Measurements from ENCODE around the gene TBC1D22A.

TBC1D22A gene

DNA sequence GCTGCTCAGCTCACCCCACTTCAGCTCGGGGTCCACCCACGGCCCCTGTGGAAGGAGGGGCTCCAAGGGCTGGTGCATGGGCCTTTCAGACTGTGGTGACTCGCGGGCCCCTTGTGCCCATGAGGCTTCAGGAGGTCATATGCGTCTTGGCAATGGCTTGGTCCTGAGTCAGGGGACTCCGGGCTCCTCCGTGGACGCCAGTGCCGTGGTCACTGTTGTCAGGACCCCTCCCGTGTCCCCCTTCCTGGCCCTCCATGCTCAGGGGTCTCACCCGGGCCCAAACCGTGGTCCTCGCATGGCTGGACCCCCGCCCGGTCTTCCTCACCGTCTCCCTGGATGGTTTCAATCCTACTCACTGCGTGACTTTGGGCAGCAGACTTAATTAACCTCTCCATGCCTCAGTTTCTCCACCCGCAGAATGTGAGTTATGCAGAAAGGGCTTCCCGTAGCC is 436.4 kb downstream of the TBC1D22A start:
- Histone ChIP-seq H3K27ac (no peak overlapping the region), H3K36me3 (no peaks in the 10 kb centered on the region), H3K9me3 (ENCODE audit: severe bottlenecking) (no peaks in the 10 kb centered on the region), H3K4me3 (ENCODE audit: low read depth, low read length) (no peak overlapping the region), H3K27me3 (ENCODE audit: insufficient read depth, low read depth, severe bottlenecking) (no peaks in the 10 kb centered on the region)
- TF ChIP-seq, protein P1, sequence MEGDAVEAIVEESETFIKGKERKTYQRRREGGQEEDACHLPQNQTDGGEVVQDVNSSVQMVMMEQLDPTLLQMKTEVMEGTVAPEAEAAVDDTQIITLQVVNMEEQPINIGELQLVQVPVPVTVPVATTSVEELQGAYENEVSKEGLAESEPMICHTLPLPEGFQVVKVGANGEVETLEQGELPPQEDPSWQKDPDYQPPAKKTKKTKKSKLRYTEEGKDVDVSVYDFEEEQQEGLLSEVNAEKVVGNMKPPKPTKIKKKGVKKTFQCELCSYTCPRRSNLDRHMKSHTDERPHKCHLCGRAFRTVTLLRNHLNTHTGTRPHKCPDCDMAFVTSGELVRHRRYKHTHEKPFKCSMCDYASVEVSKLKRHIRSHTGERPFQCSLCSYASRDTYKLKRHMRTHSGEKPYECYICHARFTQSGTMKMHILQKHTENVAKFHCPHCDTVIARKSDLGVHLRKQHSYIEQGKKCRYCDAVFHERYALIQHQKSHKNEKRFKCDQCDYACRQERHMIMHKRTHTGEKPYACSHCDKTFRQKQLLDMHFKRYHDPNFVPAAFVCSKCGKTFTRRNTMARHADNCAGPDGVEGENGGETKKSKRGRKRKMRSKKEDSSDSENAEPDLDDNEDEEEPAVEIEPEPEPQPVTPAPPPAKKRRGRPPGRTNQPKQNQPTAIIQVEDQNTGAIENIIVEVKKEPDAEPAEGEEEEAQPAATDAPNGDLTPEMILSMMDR (IDR thresholded peaks at IDR 0.05; ENCODE audit: low read depth, low read length), result no peak
- no peak for DNase-seq

DNA sequence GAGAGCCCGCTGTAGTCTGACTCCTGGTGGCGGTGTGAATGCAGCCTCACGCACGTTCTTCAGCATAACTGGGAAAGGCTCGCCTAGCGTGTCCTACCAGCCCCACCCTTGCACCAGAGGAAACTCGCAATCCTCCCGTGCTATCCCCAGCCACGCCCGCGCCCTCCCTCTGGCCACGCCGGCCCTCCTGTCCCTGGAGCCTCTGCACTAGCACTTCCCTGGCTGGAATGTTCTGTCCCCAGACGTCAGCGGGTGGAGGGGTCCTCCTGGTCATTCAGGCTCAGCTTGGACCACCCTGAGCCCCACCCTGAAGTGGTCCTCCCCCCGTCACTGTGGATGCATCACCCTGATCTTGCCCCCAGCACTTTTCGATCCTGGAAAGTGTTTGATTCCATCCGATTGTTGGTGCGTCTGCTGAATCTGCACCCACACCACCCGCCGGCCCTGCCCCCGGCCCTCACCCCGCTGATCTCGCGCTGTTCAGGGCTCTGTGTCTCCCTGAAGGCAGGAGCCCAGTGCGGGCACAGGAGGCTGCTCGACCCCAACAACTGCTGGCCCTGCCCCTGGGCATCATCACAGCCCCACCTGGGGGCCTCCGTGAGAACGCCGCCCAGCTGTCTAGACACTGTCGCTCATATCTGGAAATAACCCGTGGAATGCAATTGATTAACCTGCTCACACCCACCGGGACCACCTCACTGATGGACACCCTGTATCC is 437.0 kb downstream of the TBC1D22A start:
- Histone ChIP-seq H3K4me3 (ENCODE audit: low read depth, low read length) (no peak overlapping the region), H3K36me3 (no peaks in the 10 kb centered on the region), H3K27ac (no peak overlapping the region), H3K9me3 (ENCODE audit: severe bottlenecking) (no peaks in the 10 kb centered on the region), H3K27me3 (ENCODE audit: insufficient read depth, low read depth, severe bottlenecking) (no peaks in the 10 kb centered on the region)
- TF ChIP-seq, protein P1 (IDR thresholded peaks at IDR 0.05; ENCODE audit: low read depth, low read length), result peak; percentile 37
- no peak for DNase-seq

- Histone ChIP-seq H3K36me3 (no peaks in the 10 kb centered on the region), H3K27ac (no peak overlapping the region), H3K4me3 (ENCODE audit: low read depth, low read length) (no peak overlapping the region), H3K9me3 (ENCODE audit: severe bottlenecking) (no peaks in the 10 kb centered on the region), H3K27me3 (ENCODE audit: insufficient read depth, low read depth, severe bottlenecking) (no peaks in the 10 kb centered on the region)
- no peak for DNase-seq
- TF ChIP-seq, protein P1 (IDR thresholded peaks at IDR 0.05; ENCODE audit: low read depth, low read length), result no peak
Observed at GRCh38 chr22:47199979-47200272, 437.5 kb downstream of the TBC1D22A start.

- Histone ChIP-seq H3K27me3 (ENCODE audit: insufficient read depth, low read depth, severe bottlenecking) (no peaks in the 10 kb centered on the region), H3K4me3 (ENCODE audit: low read depth, low read length) (no peak overlapping the region), H3K9me3 (ENCODE audit: severe bottlenecking) (no peaks in the 10 kb centered on the region), H3K27ac (no peak overlapping the region), H3K36me3 (no peaks in the 10 kb centered on the region)
- DNase-seq, result no peak
- TF ChIP-seq, protein P1 (IDR thresholded peaks at IDR 0.05; ENCODE audit: low read depth, low read length), result no peak
Observed at GRCh38 chr22:47200273-47201051, 438.0 kb downstream of the TBC1D22A start.

DNA sequence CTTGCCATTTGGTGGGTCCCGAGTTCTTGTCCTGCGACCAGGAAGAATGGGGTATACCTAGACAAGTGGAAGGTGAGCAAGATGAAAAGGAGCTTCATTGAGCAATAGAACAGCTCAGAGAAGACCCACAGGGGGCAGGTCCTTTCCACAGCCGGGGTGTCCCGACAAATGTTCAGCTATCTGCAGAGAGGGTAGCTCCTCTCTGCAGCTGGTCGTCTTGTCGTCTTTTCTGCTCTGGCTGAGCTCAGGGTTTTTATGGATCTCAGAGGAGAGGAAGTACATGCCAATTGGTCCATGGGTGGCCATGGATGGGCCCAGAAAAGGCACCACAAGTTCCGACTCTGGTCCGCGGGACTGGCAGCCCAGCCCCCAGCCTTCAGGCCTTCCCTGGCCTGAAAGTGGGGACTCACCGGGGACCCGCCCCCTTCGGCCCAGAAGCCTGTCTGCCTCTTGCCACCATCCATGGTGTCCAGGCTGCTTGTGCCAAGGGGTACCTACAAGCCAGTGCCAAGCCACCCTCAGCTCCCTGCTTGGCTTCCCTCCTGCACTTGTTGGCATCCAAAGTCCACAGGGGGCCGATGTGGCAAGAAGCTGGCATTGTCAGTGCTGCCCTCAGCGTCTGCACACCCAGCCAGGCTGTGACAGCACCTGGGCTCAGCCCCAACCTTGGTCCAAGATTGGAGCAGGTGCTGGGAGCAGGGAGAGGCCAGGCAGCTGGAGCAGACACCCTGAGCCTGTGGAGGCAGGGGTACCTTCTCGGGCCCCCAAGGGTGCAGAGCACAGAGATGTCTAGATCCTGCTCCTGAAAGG is 438.9 kb downstream of the TBC1D22A start:
- no peaks in the 10 kb centered on the region for H3K9me3 ChIP-seq (ENCODE audit: severe bottlenecking)
- DNase-seq, result no peak

More for the DNA sequence above, 438.9 kb downstream of the TBC1D22A start:
- Histone ChIP-seq H3K4me3 (ENCODE audit: low read depth, low read length) (no peak overlapping the region), H3K27ac (no peak overlapping the region), H3K36me3 (no peaks in the 10 kb centered on the region), H3K27me3 (ENCODE audit: insufficient read depth, low read depth, severe bottlenecking) (no peaks in the 10 kb centered on the region)
- TF ChIP-seq, protein P1 (IDR thresholded peaks at IDR 0.05; ENCODE audit: low read depth, low read length), result no peak
